C1 segment of cervical spinal cord (tissue), 14 donors: Measurements from ENCODE around the gene DNPEP.
"Not testable (repeated sequence)": the region's sequence is repeated elsewhere in the genome, so short reads cannot be mapped to it uniquely, and the experiment has no call there.

Experiments
- DNase-seq, 14 donors: peaks; one replicate each; lab custom pipeline; 2025; lab: John Stamatoyannopoulos, UW

The DNPEP gene

DNA sequence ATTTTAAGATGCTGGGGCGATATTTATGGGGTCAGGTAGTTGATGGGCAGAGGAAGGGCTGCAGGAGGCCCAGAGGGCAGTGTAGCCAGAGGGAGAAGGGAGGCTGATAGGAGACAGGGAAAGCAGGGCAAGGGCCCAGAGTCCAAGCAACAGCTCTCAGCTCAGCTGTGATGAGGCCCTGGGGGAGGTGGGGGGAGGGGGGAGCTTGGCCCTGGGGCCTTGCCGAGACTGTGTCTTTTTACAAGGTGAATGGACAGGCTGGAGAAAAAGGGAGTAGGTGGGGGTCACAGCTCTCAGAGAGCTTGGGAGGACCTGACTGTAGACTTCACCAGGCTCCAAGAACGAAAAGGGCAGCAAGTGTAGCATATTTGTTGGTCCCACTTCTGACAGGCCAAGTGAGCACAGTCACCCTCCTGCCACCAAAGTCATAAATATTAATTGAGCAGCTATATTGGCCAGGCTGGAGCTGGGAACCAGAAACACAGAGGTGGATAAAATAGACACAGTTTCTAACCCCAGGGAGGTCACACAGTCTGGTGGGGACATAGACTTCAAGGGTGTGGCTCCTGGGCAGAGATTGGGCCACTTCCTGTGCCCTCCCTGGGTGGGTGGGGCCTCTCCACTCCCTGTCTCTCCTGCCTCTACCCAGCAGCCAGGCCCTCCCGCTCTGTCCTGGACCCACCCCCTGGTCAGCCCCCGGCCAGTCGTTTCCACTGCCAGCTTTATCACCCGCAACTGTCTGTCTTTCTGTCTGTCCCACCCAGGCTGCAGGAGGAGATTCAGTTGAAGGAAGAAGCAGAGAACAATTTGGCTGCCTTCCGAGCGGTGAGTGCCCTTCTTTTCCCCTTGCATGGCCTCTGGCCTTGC, 31.9 kb upstream of the DNPEP start:
- no peak for DNase-seq

- no peak for DNase-seq
Observed at GRCh38 chr2:219419012-219419324, 31.3 kb upstream of the DNPEP start.

- no peak for DNase-seq
Observed at GRCh38 chr2:219418155-219419011, 30.7 kb upstream of the DNPEP start, which contains the start of gene DES. TSS of gene DES (plus strand) at chr2:219418377. CDS start at chr2:219418463, 86 bp downstream.

- DNase-seq = no peak
Observed at GRCh38 chr2:219417374-219417773, 29.7 kb upstream of the DNPEP start.

- DNase-seq = no peak
Observed at GRCh38 chr2:219416938-219417337, 29.2 kb upstream of the DNPEP start.

GRCh38 chr2:219416235-219416602, 28.5 kb upstream of the DNPEP start:
- DNase-seq = no peak

DNA sequence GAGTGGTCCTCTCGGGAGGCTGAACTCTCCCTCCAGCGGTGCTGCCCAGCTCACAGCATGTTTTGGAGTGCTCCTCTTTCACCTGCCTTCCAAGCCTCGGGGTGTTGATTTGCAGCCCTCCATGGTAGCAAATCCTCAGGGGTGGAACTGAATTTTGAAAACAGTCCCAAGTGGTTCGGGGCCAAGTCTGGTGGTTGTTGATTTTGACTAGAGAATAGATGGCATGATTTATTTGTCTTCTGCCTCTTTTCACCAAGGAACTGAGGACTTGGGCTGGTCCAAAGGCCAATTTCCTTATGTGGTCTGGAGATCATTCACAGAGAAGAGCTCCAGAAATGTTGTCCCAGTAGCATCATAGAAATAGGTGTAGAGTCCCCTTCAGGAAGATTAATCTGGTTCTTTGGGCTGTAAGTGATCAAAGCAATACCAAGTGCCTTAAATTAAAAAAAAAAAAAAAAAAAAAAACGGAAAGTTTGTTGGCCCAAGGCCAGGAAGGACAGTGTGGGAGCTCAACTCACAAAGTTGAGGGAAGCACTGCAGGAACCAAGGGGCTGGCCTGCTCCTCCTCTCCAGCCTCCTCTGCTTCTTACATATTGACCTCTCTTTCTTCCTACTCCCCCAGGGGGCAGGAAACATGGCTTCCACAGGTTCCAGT, 28.0 kb upstream of the DNPEP start:
- no peak for DNase-seq

- no peak for DNase-seq
Observed at GRCh38 chr2:219414857-219415256, 27.1 kb upstream of the DNPEP start.

DNA sequence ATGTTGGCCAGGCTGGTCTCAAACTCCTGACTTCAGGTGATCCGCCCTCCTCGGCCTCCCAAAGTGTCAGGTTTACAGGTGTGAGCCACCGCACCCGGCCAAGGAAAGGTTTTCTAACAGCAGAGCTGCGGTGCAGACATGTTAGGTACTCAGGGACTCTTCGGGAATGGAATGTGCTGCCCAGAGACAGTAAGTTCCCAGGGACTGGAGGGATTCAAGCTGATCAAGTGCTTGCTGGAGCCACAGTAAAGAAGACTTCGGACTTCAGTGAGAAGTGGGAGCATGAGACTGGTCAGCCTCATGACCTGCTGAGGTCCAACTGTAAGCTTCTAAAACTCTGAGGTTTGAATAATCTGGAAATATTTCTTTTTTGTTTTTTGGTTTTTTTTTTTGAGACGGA, 22.7 kb upstream of the DNPEP start:
- no peak for DNase-seq

DNA sequence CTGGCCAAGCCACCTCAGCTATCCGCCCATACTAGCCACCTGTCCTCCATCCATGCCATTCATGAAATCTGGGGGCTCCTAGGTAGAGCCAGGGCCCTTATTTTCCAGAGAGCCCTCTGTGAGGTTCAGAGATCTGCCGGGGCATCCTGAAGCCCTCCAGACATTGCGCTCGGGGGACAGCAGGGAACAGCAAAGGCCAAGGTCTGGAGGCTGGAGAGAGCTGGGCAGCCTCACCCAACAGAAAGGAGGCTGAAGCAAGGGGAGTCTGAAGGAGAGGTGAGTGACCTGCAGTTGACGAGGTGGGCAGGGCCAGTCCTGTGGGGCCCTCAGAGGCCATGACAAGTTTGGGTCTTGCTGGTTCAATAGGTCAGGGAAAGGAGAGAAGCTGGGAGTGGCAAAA, 21.9 kb upstream of the DNPEP start:
- DNase-seq = no peak

DNA sequence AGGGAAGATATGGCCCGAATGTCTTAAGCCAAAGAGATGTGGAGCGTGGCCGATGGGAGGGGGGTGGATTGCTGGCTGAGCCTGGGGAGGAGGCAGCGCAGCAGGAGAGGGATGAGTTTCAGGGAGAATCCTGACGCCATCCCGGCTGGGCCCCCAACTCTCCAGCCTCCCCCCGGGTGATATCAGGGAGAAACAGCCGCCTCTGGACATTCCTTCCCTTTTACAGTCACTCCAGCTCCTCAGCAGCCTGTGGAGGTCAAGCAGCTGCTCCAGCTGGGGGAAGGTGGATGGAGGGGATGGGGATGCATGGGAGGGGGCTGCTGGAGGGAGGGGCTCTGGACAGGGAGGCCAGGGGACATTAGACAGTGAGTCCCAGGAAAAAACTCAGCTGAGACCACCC, 20.9 kb upstream of the DNPEP start:
- DNase-seq = no peak

- no peak for DNase-seq
Observed at GRCh38 chr2:219408204-219408603, 20.5 kb upstream of the DNPEP start.

DNA sequence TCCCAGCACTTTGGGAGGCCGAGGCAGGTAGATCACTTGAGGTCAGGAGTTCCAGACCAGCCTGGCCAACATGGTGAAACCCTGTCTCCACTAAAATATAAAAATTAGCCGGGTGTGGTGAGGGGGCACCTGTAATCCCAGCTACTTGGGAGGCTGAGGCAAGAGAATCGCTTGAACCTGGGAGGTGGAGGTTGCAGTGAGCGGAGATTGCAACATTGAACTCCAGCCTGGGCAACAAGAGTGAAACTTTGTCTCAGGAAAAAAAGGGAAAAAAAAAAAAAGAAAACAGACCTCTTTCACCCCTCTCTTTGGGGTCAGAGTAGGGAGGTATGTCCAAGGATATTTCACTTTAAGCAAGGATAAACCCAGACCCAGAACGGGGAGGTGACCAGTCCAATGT, 19.6 kb upstream of the DNPEP start:
- DNase-seq = not testable (repeated sequence)

- no peak for DNase-seq
Observed at GRCh38 chr2:219406861-219407230, 19.1 kb upstream of the DNPEP start.

- no peak for DNase-seq
Observed at GRCh38 chr2:219405958-219406860, 18.5 kb upstream of the DNPEP start.

DNA sequence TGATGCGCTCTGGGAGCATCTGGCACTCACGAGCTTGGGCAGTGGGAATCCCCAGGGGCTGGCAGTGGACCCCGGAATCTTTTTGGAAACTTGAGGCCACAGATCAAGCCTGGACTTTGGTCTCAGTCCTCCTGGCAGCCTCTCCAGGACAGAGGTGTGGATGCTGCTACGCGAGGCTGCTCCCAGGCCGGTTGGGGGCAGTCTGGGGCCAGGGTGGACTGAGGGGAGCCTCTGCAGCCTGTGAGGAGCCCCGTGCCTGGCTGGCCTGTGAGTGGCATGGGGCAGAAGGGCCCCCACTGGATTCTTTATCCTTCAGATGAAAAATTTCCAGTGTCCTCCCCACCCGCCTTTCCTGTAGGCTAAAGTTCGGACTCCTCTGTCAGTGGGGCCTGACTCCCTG, 17.7 kb upstream of the DNPEP start:
- no peak for DNase-seq

DNA sequence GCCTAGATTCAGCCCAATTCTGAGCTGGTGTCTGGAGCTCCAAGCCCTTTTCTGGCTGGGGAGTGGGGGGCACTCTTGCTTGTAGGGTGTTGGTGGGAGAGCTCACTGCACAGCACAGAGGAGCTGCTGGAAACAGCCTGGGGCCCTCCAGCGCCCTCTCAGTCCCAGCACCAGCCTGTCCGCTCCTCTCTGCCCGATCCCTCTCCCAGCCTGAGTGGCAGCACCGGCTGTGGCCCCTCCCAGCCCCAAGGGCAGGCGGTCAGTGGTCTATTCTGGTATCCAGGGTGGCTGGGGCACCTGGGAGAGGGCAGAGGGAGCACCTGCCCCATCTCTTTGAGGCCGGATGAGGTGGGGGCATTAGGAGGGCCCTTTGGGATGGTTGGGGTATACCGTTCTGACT, 17.2 kb upstream of the DNPEP start:
- no peak for DNase-seq

DNA sequence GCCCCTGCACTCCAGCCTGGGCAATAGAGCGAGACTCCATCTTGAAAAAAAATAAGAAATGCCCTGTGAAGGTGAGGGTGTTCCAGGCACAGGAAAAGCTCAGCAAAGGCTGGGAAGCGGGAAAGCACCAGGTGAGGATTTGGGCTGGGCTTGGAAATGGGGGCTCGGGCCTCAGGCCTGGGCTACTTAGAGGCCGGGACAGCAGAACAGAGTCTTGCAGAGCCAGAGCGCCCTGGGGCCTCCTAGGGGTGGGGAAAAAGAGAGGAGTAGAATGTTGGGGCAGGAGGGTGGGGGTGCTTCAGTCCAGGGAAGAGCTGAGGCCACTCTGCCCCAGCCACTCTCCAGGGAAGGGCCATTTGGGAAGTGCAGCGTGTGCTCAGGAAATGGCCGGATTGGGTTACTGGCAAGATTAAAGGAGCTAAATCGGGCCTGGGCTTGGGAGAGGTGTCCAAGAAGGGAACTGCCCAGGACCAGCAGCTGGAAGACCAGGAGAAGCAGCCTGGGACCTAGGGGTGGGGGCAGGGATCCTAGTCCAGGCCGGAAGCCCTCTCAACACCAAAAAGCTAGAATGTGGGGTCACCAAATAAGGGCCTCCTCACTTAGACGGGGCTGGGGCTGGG, 16.7 kb upstream of the DNPEP start:
- no peak for DNase-seq

DNA sequence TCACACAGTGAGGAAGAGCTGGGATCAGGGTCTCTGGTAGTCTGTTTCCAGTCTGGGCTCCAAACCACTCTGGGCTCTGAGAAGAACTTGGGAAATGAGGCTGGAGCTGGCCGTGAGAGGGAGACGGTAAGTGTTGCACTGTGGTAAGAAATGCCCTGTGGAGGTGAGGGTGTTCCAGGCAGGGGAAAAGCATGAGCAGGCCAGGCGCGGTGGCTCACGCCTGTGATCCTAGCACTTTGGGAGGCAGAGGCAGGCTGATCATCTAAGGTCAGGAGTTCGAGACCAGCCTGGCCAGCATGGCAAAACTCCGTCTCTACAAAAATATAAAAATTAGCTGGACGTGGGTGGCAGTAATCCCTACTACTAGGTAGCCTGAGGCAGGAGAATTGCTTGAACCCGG, 16.1 kb upstream of the DNPEP start:
- DNase-seq = no peak

DNA sequence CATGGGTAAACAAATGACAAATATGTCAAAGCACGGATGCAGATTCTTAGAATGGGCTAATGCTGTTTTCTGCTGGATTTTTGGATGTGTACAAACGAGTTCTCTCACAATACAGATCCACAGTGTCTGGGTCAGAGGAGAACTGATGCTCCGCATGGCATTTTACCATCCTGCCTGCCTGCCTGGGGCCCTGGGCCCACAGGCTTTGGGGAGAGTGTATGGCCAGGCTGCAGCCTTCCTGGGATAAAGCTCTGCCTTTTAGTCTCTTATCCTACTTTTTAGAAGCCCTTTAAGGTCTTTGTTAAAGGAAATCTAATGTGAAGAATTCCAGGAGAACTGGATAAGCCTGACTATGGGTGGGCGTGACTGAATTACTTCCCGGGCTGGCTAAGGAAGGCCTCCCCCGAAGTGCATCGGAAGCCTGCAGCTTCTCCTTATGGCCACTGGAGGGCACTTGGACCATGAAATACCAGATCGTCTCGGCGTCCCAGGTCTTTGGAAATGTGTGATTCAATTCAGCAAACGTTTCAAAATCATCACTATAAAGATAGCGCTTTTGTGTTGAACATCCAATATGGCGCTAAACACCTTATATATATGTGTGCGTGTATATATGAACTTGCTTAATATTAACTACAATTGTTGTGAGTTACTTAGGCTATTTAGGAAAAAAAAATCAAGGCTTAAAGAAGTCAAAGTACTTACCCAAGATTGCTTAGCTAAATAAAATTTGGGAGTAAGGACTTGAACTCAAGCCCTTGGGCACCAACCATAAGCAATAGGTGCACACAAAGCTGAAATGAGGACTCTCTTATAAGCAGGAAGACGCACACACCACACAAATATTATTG, 15.2 kb upstream of the DNPEP start:
- peak in 7 of 14 donors; percentile 4 to 54 (median 24) for DNase-seq
